IMR-90 (cell line): ENCODE data around the gene PLOD3. TPM values are rescaled to one million over a fixed set of nuclear protein-coding genes. Genes with fewer than 3 reads are reported as not detected.

Experiments
- ATAC-seq: fragments of 200-7000 bp; cut with Tn5 transposase; 2 replicates; pipeline ENCODE4 v1.9.1; 2020; ENCODE audit warnings: low read depth, mild to moderate bottlenecking, moderate library complexity
- BruUV-seq: library from RNA; stranded (reverse); fragments of 400-500 nt; replicated peaks from 2 replicates; lab custom pipeline; 2021; lab: Mats Ljungman, UMichigan
- CTCF ChIA-PET: fragments of 300-600 bp; formaldehyde crosslinking; extraction: SDS; loops from one replicate; lab custom pipeline; 2021; ENCODE audit warnings: antibody characterized with exemption; lab: Yijun Ruan, JAX
- POLR2A ChIA-PET: fragments of 300-600 bp; sonication (Branson Sonifier 250); formaldehyde crosslinking; loops from one replicate; lab custom pipeline; 2022; ENCODE audit warnings: antibody characterized with exemption; ENCODE audit not compliant: unreplicated experiment; lab: Charles Lee
- DNase-seq: peaks from one replicate; pipeline ENCODE4 v3.0.0; 2013
- H2AFZ ChIP-seq: replicated peaks from 2 replicates; pipeline ENCODE3; 2013; ENCODE audit warnings: low read length, mild to moderate bottlenecking; ENCODE audit not compliant: poor library complexity
- H2AK5ac ChIP-seq: 2 replicates; pipeline ENCODE4 v1.6.1; 2013; ENCODE audit warnings: low read depth, low read length, inconsistent platforms
- H2AK9ac ChIP-seq: replicated peaks from 2 replicates; pipeline ENCODE3; 2013; ENCODE audit warnings: mild to moderate bottlenecking, low read depth, low read length, moderate library complexity; ENCODE audit not compliant: poor library complexity
- H2BK120ac ChIP-seq: 2 replicates; pipeline ENCODE4 v1.6.1; 2013; ENCODE audit warnings: low read depth, low read length, inconsistent platforms
- H2BK15ac ChIP-seq: 3 replicates; pipeline ENCODE4 v1.6.1; 2013; ENCODE audit warnings: low read depth, low read length, inconsistent platforms
- H2BK20ac ChIP-seq: 2 replicates; pipeline ENCODE4 v1.6.1; 2013; ENCODE audit warnings: low read depth, mild to moderate bottlenecking, inconsistent platforms, low read length, moderate library complexity
- H2BK5ac ChIP-seq: 2 replicates; pipeline ENCODE4 v1.6.1; 2013; ENCODE audit warnings: mild to moderate bottlenecking, low read depth, low read length, inconsistent platforms; ENCODE audit not compliant: poor library complexity, severe bottlenecking
- H3K14ac ChIP-seq: replicated peaks from 2 replicates; pipeline ENCODE4 v1.6.1; 2013; ENCODE audit warnings: low read depth, low read length, inconsistent platforms
- H3K18ac ChIP-seq: 2 replicates; pipeline ENCODE4 v1.6.1; 2013; ENCODE audit warnings: low read depth, low read length, control low read depth
- H3K23ac ChIP-seq: 2 replicates; pipeline ENCODE4 v1.6.1; 2013; ENCODE audit warnings: low read depth, low read length, inconsistent platforms
- H3K27ac ChIP-seq: 2 replicates; pipeline ENCODE4 v1.5.1; 2013; ENCODE audit warnings: mild to moderate bottlenecking, control low read depth, low read length; ENCODE audit not compliant: insufficient read depth
- H3K27me3 ChIP-seq: 2 replicates; pipeline ENCODE4 v1.6.1; 2013; ENCODE audit warnings: low read length; ENCODE audit not compliant: control insufficient read depth, insufficient read depth
- H3K36me3 ChIP-seq: 2 replicates; pipeline ENCODE4 v1.6.1; 2013; ENCODE audit warnings: low read length, mixed read lengths; ENCODE audit not compliant: control insufficient read depth, insufficient read depth
- H3K4ac ChIP-seq: 2 replicates; pipeline ENCODE4 v1.6.1; 2013; ENCODE audit warnings: low read depth, low read length, inconsistent platforms
- H3K4me1 ChIP-seq: 2 replicates; pipeline ENCODE4 v1.6.1; 2013; ENCODE audit warnings: low read length, mixed read lengths; ENCODE audit not compliant: control insufficient read depth, insufficient read depth
- H3K4me2 ChIP-seq: 2 replicates; pipeline ENCODE4 v1.6.1; 2013; ENCODE audit warnings: low read depth, mild to moderate bottlenecking, control low read depth, low read length, moderate library complexity
- H3K4me3 ChIP-seq: 2 replicates; pipeline ENCODE4 v1.5.1; 2013; ENCODE audit warnings: low read depth, mild to moderate bottlenecking, control low read depth, low read length, moderate library complexity; ENCODE audit not compliant: insufficient read depth
- H3K56ac ChIP-seq: 2 replicates; pipeline ENCODE4 v1.6.1; 2013; ENCODE audit warnings: low read length, inconsistent platforms; ENCODE audit not compliant: insufficient read depth; ENCODE audit errors: extremely low read depth
- H3K79me1 ChIP-seq, 2 experiments: 2 replicates each; pipeline ENCODE4 v1.6.1; 2013; ENCODE audit warnings: low read length in 2 of 2, inconsistent platforms in 1 of 2, low read depth in 1 of 2
- H3K9ac ChIP-seq: 2 replicates; pipeline ENCODE4 v1.6.1; 2013; ENCODE audit warnings: low read depth, low read length, control low read depth
- H3K9me1 ChIP-seq: 2 replicates; pipeline ENCODE4 v1.6.1; 2013; ENCODE audit warnings: low read length, inconsistent platforms; ENCODE audit not compliant: insufficient read depth
- H3K9me3 ChIP-seq: 2 replicates; pipeline ENCODE4 v1.6.1; 2013; ENCODE audit warnings: low read length; ENCODE audit not compliant: control insufficient read depth, insufficient read depth
- H4K20me1 ChIP-seq: 2 replicates; pipeline ENCODE4 v1.6.1; 2013; ENCODE audit warnings: low read length, inconsistent platforms; ENCODE audit not compliant: insufficient read depth
- H4K5ac ChIP-seq: 2 replicates; pipeline ENCODE4 v1.6.1; 2013; ENCODE audit warnings: mild to moderate bottlenecking, low read depth, low read length, control low read depth
- H4K8ac ChIP-seq, 2 experiments: 2 replicates each; pipeline ENCODE4 v1.6.1; 2013; ENCODE audit warnings: low read depth in 2 of 2, low read length in 2 of 2, control low read depth in 1 of 2, inconsistent platforms in 1 of 2
- H4K91ac ChIP-seq: 2 replicates; pipeline ENCODE4 v1.6.1; 2013; ENCODE audit warnings: low read depth, low read length, inconsistent platforms; ENCODE audit not compliant: insufficient read depth
- CEBPB ChIP-seq: IDR thresholded peaks from 2 replicates; pipeline ENCODE4 v1.6.1; 2012; ENCODE audit warnings: low read depth, low read length, improper control_type of control experiment
- CHD1 ChIP-seq: IDR thresholded peaks from 2 replicates; pipeline ENCODE4 v1.6.1; 2012; ENCODE audit warnings: low read depth, low read length, improper control_type of control experiment
- FOS ChIP-seq: fragments of 150-350 bp; IDR thresholded peaks from 2 replicates; pipeline ENCODE4 v1.6.1; 2016; ENCODE audit warnings: low read depth, low read length
- NFE2L2 ChIP-seq: fragments of 150-350 bp; IDR thresholded peaks from 2 replicates; pipeline ENCODE4 v1.6.1; 2016; ENCODE audit warnings: low read depth, mild to moderate bottlenecking, low read length
- POLR2A ChIP-seq: IDR thresholded peaks from 2 replicates; pipeline ENCODE4 v1.6.1; 2012; ENCODE audit warnings: mild to moderate bottlenecking, low read depth, low read length
- RCOR1 ChIP-seq: IDR thresholded peaks from 2 replicates; pipeline ENCODE4 v1.6.1; 2012; ENCODE audit warnings: mild to moderate bottlenecking, low read length, improper control_type of control experiment; ENCODE audit not compliant: insufficient replicate concordance
- RFX5 ChIP-seq: IDR thresholded peaks from 2 replicates; pipeline ENCODE4 v1.8.0; 2012; ENCODE audit warnings: low read depth, mild to moderate bottlenecking, low read length, moderate library complexity
- WGBS, 2 experiments: methylation state at CpG; one replicate each; pipeline versions ENCODE4 v1.1.5 to v1.1.7; 2013; ENCODE audit warnings: missing lambda C conversion rate in 2 of 2; ENCODE audit not compliant: insufficient read length in 1 of 2; ENCODE audit errors: extremely low coverage in 2 of 2; 5-methylcytosine and 5-hydroxymethylcytosine counted together
- dilution Hi-C: fragments of 300-500 bp; cut with HindIII; formaldehyde crosslinking; loops from one replicate; pipeline ENCODE4 v1.14.3; 2018; ENCODE audit warnings: low sequenced_read_pairs; ENCODE audit not compliant: unreplicated experiment
- in situ Hi-C: fragments of 300-500 bp; cut with MboI; formaldehyde crosslinking; loops from 3 replicates; pipeline ENCODE4 v1.14.3; 2019; ENCODE audit warnings: low sequenced_read_pairs, inconsistent platforms, mixed read lengths
- intact Hi-C: fragments of 100-400 bp; cut with micrococcal nuclease; formaldehyde crosslinking; loops from 2 replicates; pipeline ENCODE4 v1.10.0; 2022
- polyA plus RNA-seq, 3 experiments: library from polyadenylated mRNA; depleted of rRNA; stranded (reverse); fragments of >200 nt; gene quantifications; 2 replicates each; pipeline ENCODE4 v1.2.3, GENCODE V29; 2012; ENCODE audit warnings: low replicate concordance in 1 of 3
- total RNA-seq: library from RNA; depleted of rRNA; stranded (reverse); fragments of >200 nt; gene quantifications from 2 replicates; pipeline ENCODE4 v1.2.3, GENCODE V29; 2012
- TF ChIP-seq, protein P1 (sequence below): fragments of 150-350 bp; IDR thresholded peaks from 2 replicates; pipeline ENCODE4 v1.6.1; 2016; ENCODE audit warnings: low read depth, mild to moderate bottlenecking, low read length, moderate library complexity, borderline replicate concordance

PLOD3 gene
- total and polyA plus RNA-seq, 2 of the 4 experiments (the other 2 are of a cell fraction) = 21.7 to 159 TPM

DNA sequence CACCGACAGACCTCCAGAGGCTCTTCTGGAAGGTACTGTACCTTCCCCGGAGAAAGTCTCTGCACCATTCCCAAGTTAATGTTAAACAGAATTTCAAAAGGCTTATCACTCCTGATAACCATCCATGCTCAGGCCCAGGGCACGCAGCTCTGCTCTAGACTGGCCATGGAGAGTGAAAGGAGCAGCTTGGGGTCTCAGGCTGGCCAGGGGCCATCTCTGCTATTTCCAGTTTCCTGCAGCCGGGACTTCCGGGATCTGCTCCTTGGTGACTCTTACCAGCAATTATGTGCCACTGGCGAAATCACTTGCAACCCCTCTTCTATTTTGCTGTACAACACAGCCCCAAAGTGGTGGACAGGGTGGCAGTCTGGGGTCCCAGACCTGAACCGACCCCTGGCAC lies 14.3 kb upstream of the PLOD3 start:
- H3K4me1 ChIP-seq = peaks cover 3% of the 10 kb centered on the region
- no peak overlapping the region for H3K4me3 ChIP-seq
- no peak overlapping the region for H2AK5ac ChIP-seq
- H4K5ac ChIP-seq = no peak overlapping the region
- H2BK20ac ChIP-seq = no peak overlapping the region
- peaks cover 6% of the 10 kb centered on the region for H4K20me1 ChIP-seq
- peak overlapping the region; percentile 62 for H2AFZ ChIP-seq
- H2BK5ac ChIP-seq = no peak overlapping the region
- H2AK9ac ChIP-seq = no peak overlapping the region
- no peak overlapping the region for H3K14ac ChIP-seq
- H3K23ac ChIP-seq = peak overlapping the region; percentile 59; the same call in 1 of the 2 replicates
- no peak overlapping the region for H2BK15ac ChIP-seq
- dilution Hi-C loops (no loop called here), in situ Hi-C loops (no loop called here), intact Hi-C loops (no loop called here)
- no peak overlapping the region for H3K9ac ChIP-seq
- DNase-seq = no peak
- H3K36me3 ChIP-seq = peaks cover 19% of the 10 kb centered on the region
- POLR2A ChIA-PET = no interaction called here
- H3K9me1 ChIP-seq = peaks cover 4% of the 10 kb centered on the region
- no peak overlapping the region for H3K18ac ChIP-seq
- TF ChIP-seq CEBPB = no peak
- TF ChIP-seq RFX5 = no peak
- TF ChIP-seq RCOR1 = no peak
- TF ChIP-seq, protein P1, sequence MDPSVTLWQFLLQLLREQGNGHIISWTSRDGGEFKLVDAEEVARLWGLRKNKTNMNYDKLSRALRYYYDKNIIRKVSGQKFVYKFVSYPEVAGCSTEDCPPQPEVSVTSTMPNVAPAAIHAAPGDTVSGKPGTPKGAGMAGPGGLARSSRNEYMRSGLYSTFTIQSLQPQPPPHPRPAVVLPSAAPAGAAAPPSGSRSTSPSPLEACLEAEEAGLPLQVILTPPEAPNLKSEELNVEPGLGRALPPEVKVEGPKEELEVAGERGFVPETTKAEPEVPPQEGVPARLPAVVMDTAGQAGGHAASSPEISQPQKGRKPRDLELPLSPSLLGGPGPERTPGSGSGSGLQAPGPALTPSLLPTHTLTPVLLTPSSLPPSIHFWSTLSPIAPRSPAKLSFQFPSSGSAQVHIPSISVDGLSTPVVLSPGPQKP = no peak
- no peak for TF ChIP-seq CHD1
- no peak for TF ChIP-seq POLR2A
- no peak for TF ChIP-seq FOS
- TF ChIP-seq NFE2L2 = no peak
- BruUV-seq = no TSS peak
- H3K27me3 ChIP-seq = no peaks in the 10 kb centered on the region
- H3K56ac ChIP-seq = no peak overlapping the region
- H3K27ac ChIP-seq = no peak overlapping the region
- ATAC-seq = peak; percentile 21
- H4K8ac ChIP-seq = peak overlapping the region in 1 of 2 experiments; percentile 36; a peak in 1 of 4 replicates
- 100% methylated on average over 1 of the region's 7 CpGs; no CpG with 5 or more reads in 1 of the 2 experiments for WGBS, 2 experiments
- peaks cover 0 to 6% of the 10 kb centered on the region in 2 experiments; a peak in 1 of 4 replicates for H3K79me1 ChIP-seq
- no peak overlapping the region for H2BK120ac ChIP-seq
- H3K9me3 ChIP-seq = no peaks in the 10 kb centered on the region
- H3K4me2 ChIP-seq = no peak overlapping the region
- CTCF ChIA-PET = no interaction called here
- no peak overlapping the region for H4K91ac ChIP-seq
- 0 out of 2 replicates have a peak overlapping the region, but pooled peaks have one; percentile 43 for H3K4ac ChIP-seq
